H9 (cell line): ENCODE measurements around the gene FAM3A. TPM values are rescaled to one million over a fixed set of nuclear protein-coding genes. Genes with fewer than 3 reads are reported as not detected.

Experiments
- DNase-seq: peaks from one replicate; pipeline ENCODE4 v3.0.0-alpha.2; 2017
- H2AFZ ChIP-seq: one replicate; pipeline ENCODE4 v1.6.1; 2013; ENCODE audit warnings: mild to moderate bottlenecking, low read length, control low read depth, moderate library complexity
- H2AK5ac ChIP-seq: 2 replicates; pipeline ENCODE4 v1.6.1; 2013; ENCODE audit warnings: low read length, control low read depth, mixed read lengths; ENCODE audit not compliant: insufficient read length
- H2BK120ac ChIP-seq: one replicate; pipeline ENCODE4 v1.6.1; 2013; ENCODE audit warnings: low read depth, mild to moderate bottlenecking, low read length, control low read depth, inconsistent platforms; ENCODE audit not compliant: poor library complexity, severe bottlenecking
- H2BK12ac ChIP-seq: 2 replicates; pipeline ENCODE4 v1.6.1; 2013; ENCODE audit warnings: low read length, control low read depth, mixed read lengths, low read depth; ENCODE audit not compliant: insufficient read length
- H2BK15ac ChIP-seq: 2 replicates; pipeline ENCODE4 v1.6.1; 2013; ENCODE audit warnings: low read depth, low read length, control low read depth
- H2BK20ac ChIP-seq: one replicate; pipeline ENCODE4 v1.6.1; 2013; ENCODE audit warnings: low read depth, mild to moderate bottlenecking, low read length, control low read depth, inconsistent platforms; ENCODE audit not compliant: poor library complexity, severe bottlenecking
- H2BK5ac ChIP-seq: 2 replicates; pipeline ENCODE4 v1.6.1; 2013; ENCODE audit warnings: low read length, control low read depth, mixed read lengths; ENCODE audit not compliant: insufficient read length
- H3K14ac ChIP-seq: 2 replicates; pipeline ENCODE4 v1.6.1; 2013; ENCODE audit warnings: low read length, control low read depth; ENCODE audit not compliant: insufficient read depth
- H3K18ac ChIP-seq: 2 replicates; pipeline ENCODE4 v1.6.1; 2013; ENCODE audit warnings: low read depth, mild to moderate bottlenecking, mixed read lengths, low read length, control low read depth; ENCODE audit not compliant: insufficient read length
- H3K23ac ChIP-seq: 2 replicates; pipeline ENCODE4 v1.6.1; 2013; ENCODE audit warnings: low read length, control low read depth, mixed read lengths, low read depth; ENCODE audit not compliant: insufficient read length
- H3K23me2 ChIP-seq: 2 replicates; pipeline ENCODE4 v1.6.1; 2013; ENCODE audit warnings: low read depth, mild to moderate bottlenecking, mixed read lengths, low read length, control low read depth; ENCODE audit not compliant: insufficient read length, poor library complexity, severe bottlenecking
- H3K27ac ChIP-seq: 2 replicates; pipeline ENCODE4 v1.5.1; 2013; ENCODE audit warnings: low read length, control low read depth, mixed read lengths, low read depth; ENCODE audit not compliant: insufficient read length
- H3K27me3 ChIP-seq: 2 replicates; pipeline ENCODE4 v1.6.1; 2013; ENCODE audit warnings: low read length, control low read depth, inconsistent platforms; ENCODE audit not compliant: insufficient read depth
- H3K4ac ChIP-seq: 2 replicates; pipeline ENCODE4 v1.6.1; 2013; ENCODE audit warnings: low read depth, mild to moderate bottlenecking, control low read depth, inconsistent platforms, low read length, moderate library complexity
- H3K4me1 ChIP-seq: 2 replicates; pipeline ENCODE4 v1.6.1; 2013; ENCODE audit warnings: low read length, control low read depth, inconsistent platforms; ENCODE audit not compliant: insufficient read depth
- H3K4me2 ChIP-seq: 2 replicates; pipeline ENCODE4 v1.6.1; 2013; ENCODE audit warnings: low read length, control low read depth, mixed read lengths; ENCODE audit not compliant: insufficient read length, insufficient read depth
- H3K56ac ChIP-seq: 2 replicates; pipeline ENCODE4 v1.6.1; 2013; ENCODE audit warnings: low read depth, mild to moderate bottlenecking, mixed read lengths, low read length, control low read depth; ENCODE audit not compliant: insufficient read length
- H3K79me1 ChIP-seq: 2 replicates; pipeline ENCODE4 v1.6.1; 2013; ENCODE audit warnings: low read depth, mild to moderate bottlenecking, moderate library complexity, low read length, control low read depth, inconsistent platforms; ENCODE audit not compliant: insufficient read depth, poor library complexity, severe bottlenecking
- H3K79me2 ChIP-seq: 2 replicates; pipeline ENCODE4 v1.6.1; 2013; ENCODE audit warnings: low read length, control low read depth, inconsistent platforms; ENCODE audit not compliant: insufficient read depth
- H3K9ac ChIP-seq: 2 replicates; pipeline ENCODE4 v1.6.1; 2013; ENCODE audit warnings: low read length, control low read depth, mixed read lengths; ENCODE audit not compliant: insufficient read length; ENCODE audit errors: extremely low read depth
- H3K9me3 ChIP-seq: one replicate; pipeline ENCODE4 v1.6.1; 2013; ENCODE audit warnings: low read depth, low read length, inconsistent platforms; ENCODE audit not compliant: control insufficient read depth
- H3T11ph ChIP-seq: one replicate; pipeline ENCODE4 v1.6.1; 2013; ENCODE audit warnings: mild to moderate bottlenecking, low read length, control low read depth, inconsistent platforms
- H4K20me1 ChIP-seq: one replicate; pipeline ENCODE4 v1.6.1; 2013; ENCODE audit not compliant: control insufficient read depth, insufficient read length, insufficient read depth
- H4K5ac ChIP-seq: 2 replicates; pipeline ENCODE4 v1.6.1; 2013; ENCODE audit warnings: low read depth, mild to moderate bottlenecking, mixed read lengths, low read length, control low read depth; ENCODE audit not compliant: insufficient read length
- H4K8ac ChIP-seq: replicated peaks from 2 replicates; pipeline ENCODE4 v1.6.1; 2013; ENCODE audit warnings: low read length, control low read depth, mixed read lengths, low read depth; ENCODE audit not compliant: insufficient read length
- H4K91ac ChIP-seq: 2 replicates; pipeline ENCODE4 v1.6.1; 2013; ENCODE audit warnings: low read depth, mild to moderate bottlenecking, moderate library complexity, mixed read lengths, low read length, control low read depth; ENCODE audit not compliant: insufficient read length
- H3K27ac Mint-ChIP-seq, 3 experiments: 2 replicates in 2 of 3; 3 replicates in 1 of 3; pipeline ENCODE4 v1.8.0; 2020 to 2021; ENCODE audit warnings: mixed read lengths in 3 of 3, mild to moderate bottlenecking in 1 of 3, moderate library complexity in 1 of 3
- H3K27me3 Mint-ChIP-seq: 2 replicates; pipeline ENCODE4 v1.8.0; 2021; ENCODE audit warnings: low read depth, mild to moderate bottlenecking, moderate library complexity, mixed read lengths
- H3K36me3 Mint-ChIP-seq, 3 experiments: 2 replicates in 2 of 3; 3 replicates in 1 of 3; pipeline ENCODE4 v1.8.0; 2020 to 2021; ENCODE audit warnings: low read depth in 3 of 3, mixed read lengths in 3 of 3; ENCODE audit not compliant: insufficient read depth in 1 of 3
- H3K4me1 Mint-ChIP-seq, 2 experiments: 2 replicates each; pipeline ENCODE4 v1.8.0; 2020; ENCODE audit warnings: mixed read lengths in 2 of 2
- H3K4me3 Mint-ChIP-seq, 2 experiments: 2 replicates in 1 of 2; 3 replicates in 1 of 2; pipeline ENCODE4 v1.8.0; 2020 to 2021; ENCODE audit warnings: mild to moderate bottlenecking in 2 of 2, mixed read lengths in 2 of 2, moderate library complexity in 1 of 2
- H3K9me3 Mint-ChIP-seq, 2 experiments: 2 replicates in 1 of 2; 3 replicates in 1 of 2; pipeline ENCODE4 v1.8.0; 2020; ENCODE audit warnings: mild to moderate bottlenecking in 2 of 2, mixed read lengths in 2 of 2, moderate library complexity in 1 of 2
- CTCF ChIP-seq: fragments of 200-600 bp; sonication (generic); conservative IDR thresholded peaks from 3 replicates; pipeline ENCODE4 v1.8.0; 2021; ENCODE audit warnings: antibody characterized with exemption, mild to moderate bottlenecking
- WGBS: extraction: QIAGEN DNeasy Blood & Tissue Kit; methylation state at CpG from one replicate; pipeline ENCODE4 v1.1.7; 2013; ENCODE audit warnings: missing lambda C conversion rate, low lambda C conversion rate, mixed read lengths; ENCODE audit not compliant: insufficient read length; ENCODE audit errors: extremely low coverage; 5-methylcytosine and 5-hydroxymethylcytosine counted together
- total RNA-seq: library from RNA; stranded (reverse); gene quantifications from 2 replicates; pipeline ENCODE4 v1.2.1, GENCODE V29; 2021

The FAM3A gene
- total RNA-seq, 1 experiment from 2014 or later: 22.8 TPM

- H2BK12ac ChIP-seq: no peak overlapping the region
- no peaks in the 10 kb centered on the region for H3K4me1 ChIP-seq
- TF ChIP-seq CTCF: no peak
- no peak overlapping the region for H3K4ac ChIP-seq
- H2AK5ac ChIP-seq: no peak overlapping the region
- no peak overlapping the region for H3K23ac ChIP-seq
- H3K23me2 ChIP-seq: peaks cover 3% of the 10 kb centered on the region
- peaks cover 66 to 68% of the 10 kb centered on the region in 2 experiments for H3K9me3 Mint-ChIP-seq
- no peak for DNase-seq
- no peak overlapping the region for H3K4me3 Mint-ChIP-seq
- H3K4me1 Mint-ChIP-seq: peaks cover 3 to 4% of the 10 kb centered on the region in 2 experiments; a peak in 3 of 4 replicates
- H4K8ac ChIP-seq: no peak overlapping the region
- H3K79me1 ChIP-seq: no peaks in the 10 kb centered on the region
- no peak overlapping the region for H3K56ac ChIP-seq
- no peak overlapping the region for H3K9ac ChIP-seq
- no peak overlapping the region for H2BK120ac ChIP-seq
- H3K79me2 ChIP-seq: no peaks in the 10 kb centered on the region
- no peak overlapping the region for H3K27ac ChIP-seq
- H3K36me3 Mint-ChIP-seq: peaks cover 10 to 36% (median 32%) of the 10 kb centered on the region in 3 experiments
- H2BK15ac ChIP-seq: no peak overlapping the region
- H3K27me3 ChIP-seq: no peaks in the 10 kb centered on the region
- H3K9me3 ChIP-seq: peaks cover 21% of the 10 kb centered on the region
- no peak overlapping the region for H2BK5ac ChIP-seq
- no peak overlapping the region for H3T11ph ChIP-seq
- H2AFZ ChIP-seq: no peak overlapping the region
- H3K4me2 ChIP-seq: no peak overlapping the region
- no peaks in the 10 kb centered on the region for H4K20me1 ChIP-seq
- H3K18ac ChIP-seq: no peak overlapping the region
- WGBS: no CpG with 5 or more reads among the region's 6 CpGs
- no peak overlapping the region for H4K91ac ChIP-seq
- H2BK20ac ChIP-seq: no peak overlapping the region
- H3K27ac Mint-ChIP-seq: no peak overlapping the region
- no peak overlapping the region for H3K14ac ChIP-seq
- peaks cover 28% of the 10 kb centered on the region for H3K27me3 Mint-ChIP-seq
- no peak overlapping the region for H4K5ac ChIP-seq
Measured at GRCh38 chrX:154529206-154529612, 13.2 kb upstream of the FAM3A start.
